Liver (tissue), 9 donors: ENCODE measurements around the gene DGKQ. TPM values are rescaled to one million over a fixed set of nuclear protein-coding genes. Genes with fewer than 3 reads are reported as not detected.

Experiments used
- DNase-seq: peaks from one replicate; pipeline ENCODE4 v3.0.0-alpha.2; 2017; ENCODE audit warnings: low spot score
- H3K27ac ChIP-seq, 2 donors: one replicate each; pipeline ENCODE4 v1.7.0; 2013; ENCODE audit warnings: inconsistent platforms in 2 of 2, low read length in 2 of 2, control low read depth in 1 of 2, low read depth in 1 of 2, mild to moderate bottlenecking in 1 of 2
- H3K27me3 ChIP-seq, 4 donors: one replicate each; pipeline versions ENCODE4 v1.6.1 to v1.7.0; 2013; ENCODE audit warnings: low read length in 3 of 4, inconsistent platforms in 1 of 4, mild to moderate bottlenecking in 1 of 4, moderate library complexity in 1 of 4; ENCODE audit not compliant: control insufficient read depth in 4 of 4, insufficient read depth in 4 of 4
- H3K36me3 ChIP-seq, 4 donors: one replicate each; pipeline versions ENCODE4 v1.6.1 to v1.7.0; 2013; ENCODE audit warnings: low read length in 3 of 4, mild to moderate bottlenecking in 3 of 4, low read depth in 1 of 4, moderate library complexity in 1 of 4; ENCODE audit not compliant: control insufficient read depth in 4 of 4, insufficient read depth in 3 of 4
- H3K4me1 ChIP-seq, 4 donors: one replicate each; pipeline versions ENCODE4 v1.6.1 to v1.7.0; 2013; ENCODE audit warnings: low read length in 3 of 4, mild to moderate bottlenecking in 3 of 4, moderate library complexity in 1 of 4; ENCODE audit not compliant: control insufficient read depth in 4 of 4, insufficient read depth in 4 of 4
- H3K4me3 ChIP-seq, 3 donors: one replicate each; pipeline versions ENCODE4 v1.6.1 to v1.7.0; 2013; ENCODE audit warnings: low read length in 3 of 3, control low read depth in 1 of 3, low read depth in 1 of 3, mild to moderate bottlenecking in 1 of 3
- H3K9ac ChIP-seq, 2 donors: one replicate each; pipeline ENCODE4 v1.7.0; 2013; ENCODE audit warnings: low read length in 2 of 2, mild to moderate bottlenecking in 2 of 2, moderate library complexity in 2 of 2, control low read depth in 1 of 2, low read depth in 1 of 2
- H3K9me3 ChIP-seq, 4 donors: one replicate each; pipeline versions ENCODE4 v1.6.1 to v1.7.0; 2013; ENCODE audit warnings: low read length in 3 of 4; ENCODE audit not compliant: control insufficient read depth in 4 of 4
- ATF3 ChIP-seq: IDR thresholded peaks from 2 replicates; pipeline ENCODE4 v1.6.1; 2016; ENCODE audit warnings: antibody characterized with exemption
- CTCF ChIP-seq: fragments of 150-350 bp; IDR thresholded peaks from 2 replicates; pipeline ENCODE4 v1.5.1; 2017; ENCODE audit warnings: improper control_type of control experiment, low read depth, low read length; ENCODE audit not compliant: missing input control
- EGR1 ChIP-seq, 2 donors: IDR thresholded peaks; 2 replicates each; pipeline ENCODE4 v1.6.1; 2016 to 2018; ENCODE audit warnings: antibody characterized with exemption in 2 of 2, low read depth in 2 of 2
- GABPA ChIP-seq, 2 donors: IDR thresholded peaks in 1 of 2; conservative IDR thresholded peaks in 1 of 2; 2 replicates each; pipeline ENCODE4 v1.6.1; 2016; ENCODE audit warnings: antibody characterized with exemption in 2 of 2, mild to moderate bottlenecking in 1 of 2, moderate library complexity in 1 of 2
- REST ChIP-seq: IDR thresholded peaks from 2 replicates; pipeline ENCODE4 v1.6.1; 2016; ENCODE audit warnings: antibody characterized with exemption, mild to moderate bottlenecking
- TAF1 ChIP-seq: conservative IDR thresholded peaks from 2 replicates; pipeline ENCODE4 v1.6.1; 2016; ENCODE audit warnings: antibody characterized with exemption, mild to moderate bottlenecking
- WGBS: extraction: QIAGEN DNeasy Blood & Tissue Kit; methylation state at CpG from one replicate; pipeline ENCODE4 v1.1.7; 2013; 5-methylcytosine and 5-hydroxymethylcytosine counted together
- polyA plus RNA-seq, 2 donors: library from polyadenylated mRNA; stranded (reverse) in 1 of 2; unstranded in 1 of 2; fragments of 200-250 nt in 1 of 2; fragments of >200 nt in 1 of 2; fragmentation: Nextera tagmentation in 1 of 2; extraction: Ambion mirVana in 1 of 2; gene quantifications; one replicate each; pipeline versions ENCODE4 v1.2.1 to v1.2.3, GENCODE V29; 2013 to 2015
- total RNA-seq, 2 donors: library from RNA; depleted of rRNA; stranded (reverse); fragments of >200 nt; gene quantifications; one replicate each; pipeline ENCODE4 v1.2.3, GENCODE V29; 2014
- donor health status: healthy.
- donor health status: healthy.
- donor health status: healthy.
- donor health status: healthy.
- donor health status: healthy.

Gene DGKQ
- total and polyA plus RNA-seq, 4 donors, result 1.5 to 8.8 (median 3.6) TPM

- 46% methylated on average over 48 of the region's 48 CpGs for WGBS
- Histone ChIP-seq H3K4me3 (no peak overlapping the region), H3K36me3 (no peaks in the 10 kb centered on the region), H3K9me3 (no peaks in the 10 kb centered on the region), H3K4me1 (peaks cover 3 to 24% (median 14%) of the 10 kb centered on the region in 4 donors), H3K9ac (no peak overlapping the region), H3K27me3 (no peaks in the 10 kb centered on the region), H3K27ac (no peak overlapping the region)
- no peak for TF ChIP-seq GABPA (IDR thresholded peaks at IDR 0.05 in 1 of 2, conservative IDR thresholded peaks at IDR 0.05 in 1 of 2)
- TF ChIP-seq TAF1, result no peak
- no peak for TF ChIP-seq ATF3
- TF ChIP-seq EGR1 (IDR thresholded peaks at IDR 0.05; ENCODE audit: low read depth in 2 of 2), result no peak
- TF ChIP-seq REST, result no peak
- no peak for TF ChIP-seq CTCF
- DNase-seq, result no peak
Observed at GRCh38 chr4:1001561-1002130, 28.3 kb upstream of the DGKQ start.

GRCh38 chr4:1000686-1001260, 27.4 kb upstream of the DGKQ start:
- Histone ChIP-seq H3K27ac (no peak overlapping the region), H3K27me3 (no peaks in the 10 kb centered on the region), H3K9ac (no peak overlapping the region), H3K4me3 (no peak overlapping the region), H3K36me3 (no peaks in the 10 kb centered on the region), H3K4me1 (peaks cover 3 to 26% (median 15%) of the 10 kb centered on the region in 4 donors), H3K9me3 (no peaks in the 10 kb centered on the region)
- no peak for DNase-seq
- WGBS, result 94% methylated on average over 15 of the region's 15 CpGs
- no peak for TF ChIP-seq REST
